GM12864 (cell line): ENCODE data around the gene GABRA1.

Source experiments
- DNase-seq: peaks from one replicate; pipeline ENCODE4 v3.0.0-alpha.2; 2011; ENCODE audit warnings: low read depth
- H3K4me3 ChIP-seq: 2 replicates; pipeline ENCODE4 v1.5.1; 2011; ENCODE audit warnings: mild to moderate bottlenecking, low read depth, low read length, control low read depth
- CTCF ChIP-seq: IDR thresholded peaks from 2 replicates; pipeline ENCODE4 v1.5.1; 2011; ENCODE audit warnings: low read depth, mild to moderate bottlenecking, moderate library complexity, low read length, control low read depth, inconsistent platforms; ENCODE audit errors: missing control alignments

The GABRA1 gene

GRCh38 chr5:161899590-161899989, 51.7 kb downstream of the GABRA1 start:
- no peak for TF ChIP-seq CTCF
- DNase-seq, result no peak
- H3K4me3 ChIP-seq, result no peak overlapping the region

GRCh38 chr5:161900981-161901380, 53.1 kb downstream of the GABRA1 start:
- H3K4me3 ChIP-seq, result no peak overlapping the region
- DNase-seq, result no peak
- no peak for TF ChIP-seq CTCF

- no peak for TF ChIP-seq CTCF
- H3K4me3 ChIP-seq, result no peak overlapping the region
- no peak for DNase-seq
Observed at GRCh38 chr5:161921781-161922180, 73.9 kb downstream of the GABRA1 start.

GRCh38 chr5:161924270-161924669, 76.3 kb downstream of the GABRA1 start:
- DNase-seq, result no peak
- no peak overlapping the region for H3K4me3 ChIP-seq
- TF ChIP-seq CTCF, result no peak

GRCh38 chr5:161925960-161926359, 78.0 kb downstream of the GABRA1 start:
- peak; percentile 62 for TF ChIP-seq CTCF
- DNase-seq, result no peak
- no peak overlapping the region for H3K4me3 ChIP-seq

- DNase-seq, result no peak
- no peak for TF ChIP-seq CTCF
- H3K4me3 ChIP-seq, result no peak overlapping the region
Observed at GRCh38 chr5:161934486-161934885, 86.6 kb downstream of the GABRA1 start.

GRCh38 chr5:161944974-161945373, 97.1 kb downstream of the GABRA1 start:
- no peak overlapping the region for H3K4me3 ChIP-seq
- no peak for DNase-seq
- no peak for TF ChIP-seq CTCF
